Trophoblast cell (in vitro differentiated cells and primary cell): Measurements from ENCODE around the gene LCLAT1.

Source experiments
- DNase-seq, 2 donors: peaks; one replicate each; pipeline ENCODE4 v3.0.0-alpha.2; 2016
- H2AFZ ChIP-seq: 2 replicates; pipeline ENCODE4 v1.6.1; 2013; ENCODE audit warnings: low read length, moderate library complexity, mild to moderate bottlenecking; ENCODE audit not compliant: insufficient read depth, poor library complexity
- H2AK5ac ChIP-seq: 2 replicates; pipeline ENCODE4 v1.6.1; 2013; ENCODE audit warnings: mild to moderate bottlenecking, low read length
- H2BK120ac ChIP-seq: 2 replicates; pipeline ENCODE4 v1.6.1; 2013; ENCODE audit warnings: low read length, mild to moderate bottlenecking, moderate library complexity; ENCODE audit not compliant: insufficient read depth, poor library complexity
- H2BK12ac ChIP-seq: 2 replicates; pipeline ENCODE4 v1.6.1; 2013; ENCODE audit warnings: mild to moderate bottlenecking, low read length, moderate library complexity
- H2BK5ac ChIP-seq: 2 replicates; pipeline ENCODE4 v1.6.1; 2013; ENCODE audit warnings: low read length, low read depth, moderate library complexity, mild to moderate bottlenecking; ENCODE audit not compliant: poor library complexity
- H3K14ac ChIP-seq: 2 replicates; pipeline ENCODE4 v1.6.1; 2013; ENCODE audit warnings: mild to moderate bottlenecking, low read length
- H3K18ac ChIP-seq: 2 replicates; pipeline ENCODE4 v1.6.1; 2013; ENCODE audit warnings: mild to moderate bottlenecking, low read length
- H3K23ac ChIP-seq: 2 replicates; pipeline ENCODE4 v1.6.1; 2013; ENCODE audit warnings: low read length
- H3K27ac ChIP-seq: 2 replicates; pipeline ENCODE4 v1.5.1; 2013; ENCODE audit warnings: low read depth, mild to moderate bottlenecking, inconsistent platforms, low read length, moderate library complexity
- H3K27me3 ChIP-seq: 2 replicates; pipeline ENCODE4 v1.6.1; 2013; ENCODE audit warnings: inconsistent platforms, mild to moderate bottlenecking, low read length, moderate library complexity; ENCODE audit not compliant: insufficient read depth
- H3K36me3 ChIP-seq, 2 experiments: 1 replicate in 1 of 2; 2 replicates in 1 of 2; pipeline ENCODE4 v1.6.1; 2013; ENCODE audit warnings: low read length in 2 of 2, mild to moderate bottlenecking in 2 of 2, moderate library complexity in 1 of 2; ENCODE audit not compliant: insufficient read depth in 2 of 2, control insufficient read depth in 1 of 2
- H3K4ac ChIP-seq: 2 replicates; pipeline ENCODE4 v1.6.1; 2013; ENCODE audit warnings: low read depth, mild to moderate bottlenecking, low read length, moderate library complexity
- H3K4me1 ChIP-seq, 2 experiments: 1 replicate in 1 of 2; 2 replicates in 1 of 2; pipeline ENCODE4 v1.6.1; 2013; ENCODE audit warnings: low read length in 2 of 2, mild to moderate bottlenecking in 2 of 2, moderate library complexity in 1 of 2; ENCODE audit not compliant: insufficient read depth in 2 of 2, control insufficient read depth in 1 of 2
- H3K4me2 ChIP-seq: 2 replicates; pipeline ENCODE4 v1.6.1; 2013; ENCODE audit warnings: inconsistent platforms, mild to moderate bottlenecking, low read length, moderate library complexity
- H3K4me3 ChIP-seq: 2 replicates; pipeline ENCODE4 v1.5.1; 2013; ENCODE audit warnings: mild to moderate bottlenecking, low read depth, low read length, inconsistent platforms
- H3K79me1 ChIP-seq: one replicate; pipeline ENCODE4 v1.6.1; 2013; ENCODE audit warnings: low read length
- H3K79me2 ChIP-seq: 2 replicates; pipeline ENCODE4 v1.6.1; 2013; ENCODE audit warnings: low read length, mild to moderate bottlenecking; ENCODE audit not compliant: control insufficient read depth, insufficient read depth, poor library complexity
- H3K9ac ChIP-seq: 2 replicates; pipeline ENCODE4 v1.6.1; 2013; ENCODE audit warnings: mild to moderate bottlenecking, low read length
- H3K9me3 ChIP-seq: 2 replicates; pipeline ENCODE4 v1.6.1; 2013; ENCODE audit warnings: low read depth, mild to moderate bottlenecking, control low read depth, inconsistent platforms, low read length; ENCODE audit not compliant: insufficient read depth
- H4K12ac ChIP-seq: 2 replicates; pipeline ENCODE4 v1.6.1; 2013; ENCODE audit warnings: low read depth, mild to moderate bottlenecking, low read length, moderate library complexity
- H4K8ac ChIP-seq: 2 replicates; pipeline ENCODE4 v1.6.1; 2013; ENCODE audit warnings: low read depth, mild to moderate bottlenecking, low read length, moderate library complexity
- H4K91ac ChIP-seq: one replicate; pipeline ENCODE4 v1.6.1; 2013; ENCODE audit warnings: low read depth, mild to moderate bottlenecking, low read length, moderate library complexity
- WGBS: extraction: QIAGEN DNeasy Blood & Tissue Kit; methylation state at CpG from one replicate; pipeline ENCODE4 v1.1.7; 2013; ENCODE audit warnings: missing lambda C conversion rate; ENCODE audit not compliant: insufficient read length, insufficient coverage; ENCODE audit errors: extremely low coverage; 5-methylcytosine and 5-hydroxymethylcytosine counted together

LCLAT1 gene

DNA sequence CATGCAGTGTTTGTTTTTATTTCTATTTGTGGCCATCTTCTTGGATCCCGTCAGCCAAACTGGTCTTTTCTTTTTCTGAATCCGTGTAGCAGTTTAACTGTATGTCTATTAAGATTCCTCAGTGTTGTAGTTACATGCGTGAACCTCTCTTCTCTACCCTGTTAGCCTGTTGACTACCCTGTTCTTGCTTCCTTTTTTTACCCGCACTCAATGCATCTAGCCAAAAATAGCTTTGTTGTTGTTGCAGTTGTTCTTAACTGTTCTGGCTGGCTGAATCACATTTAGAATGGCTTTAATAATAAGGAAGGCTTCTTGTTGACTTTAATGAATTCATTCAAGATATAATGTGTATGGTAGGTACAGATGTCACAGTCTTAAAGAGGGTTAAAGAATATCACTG lies 137.1 kb downstream of the LCLAT1 start:
- H2BK5ac ChIP-seq, result no peak overlapping the region
- no peaks in the 10 kb centered on the region for H3K4me1 ChIP-seq
- H3K4ac ChIP-seq, result no peak overlapping the region
- H3K27ac ChIP-seq, result no peak overlapping the region
- no peak overlapping the region for H2BK12ac ChIP-seq
- no peak overlapping the region for H3K18ac ChIP-seq
- no peaks in the 10 kb centered on the region for H3K36me3 ChIP-seq
- no peak overlapping the region for H4K8ac ChIP-seq
- WGBS, result no CpG with 5 or more reads among the region's 4 CpGs
- H3K23ac ChIP-seq, result no peak overlapping the region
- no peaks in the 10 kb centered on the region for H3K9me3 ChIP-seq
- H3K9ac ChIP-seq, result no peak overlapping the region
- H2BK120ac ChIP-seq, result no peak overlapping the region
- DNase-seq, result no peak
- no peaks in the 10 kb centered on the region for H3K79me2 ChIP-seq
- H3K79me1 ChIP-seq, result no peaks in the 10 kb centered on the region
- no peak overlapping the region for H3K14ac ChIP-seq
- H4K91ac ChIP-seq, result no peak overlapping the region
- H3K27me3 ChIP-seq, result no peaks in the 10 kb centered on the region
- no peak overlapping the region for H2AFZ ChIP-seq
- H3K4me2 ChIP-seq, result no peak overlapping the region
- H2AK5ac ChIP-seq, result no peak overlapping the region
- no peak overlapping the region for H3K4me3 ChIP-seq
- no peak overlapping the region for H4K12ac ChIP-seq

DNA sequence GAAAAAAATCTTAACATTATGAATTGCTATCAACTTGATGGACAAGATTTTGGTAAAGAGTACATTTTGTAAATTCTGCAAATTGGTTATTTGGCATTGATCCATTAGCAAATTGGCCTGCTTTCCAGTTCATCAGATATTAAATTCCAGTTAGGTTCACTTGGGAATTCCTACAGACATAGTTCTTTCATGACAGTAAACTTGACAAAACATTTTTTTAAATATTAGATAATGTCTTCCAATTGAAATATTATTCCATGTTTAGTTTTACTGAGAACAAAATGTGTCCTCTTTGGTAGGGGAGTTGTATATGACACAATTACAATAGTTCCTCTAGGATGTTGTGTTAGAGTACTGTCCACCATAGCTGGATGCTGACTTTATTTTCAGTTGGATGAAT lies 141.9 kb downstream of the LCLAT1 start:
- no peaks in the 10 kb centered on the region for H3K4me1 ChIP-seq
- H2AK5ac ChIP-seq, result no peak overlapping the region
- no peak overlapping the region for H4K8ac ChIP-seq
- H3K27me3 ChIP-seq, result no peaks in the 10 kb centered on the region
- no peak overlapping the region for H3K4me3 ChIP-seq
- H4K91ac ChIP-seq, result no peak overlapping the region
- no peak for DNase-seq
- H3K4me2 ChIP-seq, result no peak overlapping the region
- H3K36me3 ChIP-seq, result no peaks in the 10 kb centered on the region
- H2BK5ac ChIP-seq, result no peak overlapping the region
- no peak overlapping the region for H3K27ac ChIP-seq
- no peaks in the 10 kb centered on the region for H3K79me1 ChIP-seq
- H3K18ac ChIP-seq, result no peak overlapping the region
- no peak overlapping the region for H2BK120ac ChIP-seq
- H3K4ac ChIP-seq, result no peak overlapping the region
- H3K79me2 ChIP-seq, result no peaks in the 10 kb centered on the region
- H3K23ac ChIP-seq, result no peak overlapping the region
- H4K12ac ChIP-seq, result no peak overlapping the region
- no peak overlapping the region for H2AFZ ChIP-seq
- no peak overlapping the region for H3K9ac ChIP-seq
- no peaks in the 10 kb centered on the region for H3K9me3 ChIP-seq
- H3K14ac ChIP-seq, result no peak overlapping the region
- no peak overlapping the region for H2BK12ac ChIP-seq

DNA sequence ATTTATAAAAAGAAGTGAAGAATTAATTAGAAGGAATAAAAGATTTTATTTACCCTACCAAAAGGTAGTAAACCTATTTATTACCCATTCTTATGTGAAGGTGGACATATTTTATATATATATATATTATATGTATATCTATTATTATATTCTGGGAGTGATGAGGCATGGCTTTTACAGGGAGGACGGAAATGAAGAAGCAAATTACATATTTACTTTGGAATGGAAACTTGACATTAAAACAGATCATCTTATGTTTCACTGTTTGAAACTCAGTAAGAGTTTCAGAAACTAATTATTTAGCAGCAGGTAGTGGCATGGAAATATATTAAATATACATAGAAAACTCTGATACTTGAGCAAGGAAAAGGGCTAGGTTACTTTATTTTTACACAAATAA lies 143.4 kb downstream of the LCLAT1 start:
- Histone ChIP-seq H3K4ac (no peak overlapping the region), H3K4me3 (no peak overlapping the region), H3K18ac (no peak overlapping the region), H3K4me2 (no peak overlapping the region), H2BK5ac (no peak overlapping the region), H3K9ac (no peak overlapping the region), H2AFZ (no peak overlapping the region), H3K9me3 (no peaks in the 10 kb centered on the region), H3K23ac (no peak overlapping the region), H3K4me1 (no peaks in the 10 kb centered on the region), H4K8ac (no peak overlapping the region), H2BK12ac (no peak overlapping the region), H4K91ac (no peak overlapping the region), H3K14ac (no peak overlapping the region), H2AK5ac (no peak overlapping the region), H3K27me3 (no peaks in the 10 kb centered on the region), H4K12ac (no peak overlapping the region), H3K27ac (no peak overlapping the region), H3K79me1 (no peaks in the 10 kb centered on the region), H3K36me3 (no peaks in the 10 kb centered on the region), H2BK120ac (no peak overlapping the region), H3K79me2 (no peaks in the 10 kb centered on the region)
- DNase-seq, result no peak
- WGBS, result no CpG with 5 or more reads among the region's 1 CpG

DNA sequence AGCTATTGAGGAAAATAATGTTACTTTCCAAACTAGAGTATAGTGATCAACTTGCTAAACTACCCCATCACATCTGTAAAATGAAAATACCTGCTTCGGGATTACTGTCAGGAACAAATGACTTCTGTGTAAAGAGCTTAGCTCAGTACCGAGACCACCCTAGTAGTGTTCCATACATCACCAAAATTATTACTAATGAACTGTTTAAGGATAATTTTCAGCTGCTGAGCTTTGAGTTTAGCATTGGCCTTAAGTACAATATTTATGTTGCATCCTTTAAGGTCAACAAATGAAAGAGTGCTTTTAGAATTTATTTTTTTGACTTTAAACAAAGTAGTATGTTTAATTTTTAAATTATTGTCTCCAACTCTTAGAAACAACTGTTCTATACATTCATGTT lies 144.1 kb downstream of the LCLAT1 start:
- no peak for DNase-seq
- H3K27me3 ChIP-seq, result no peaks in the 10 kb centered on the region
- no peak overlapping the region for H3K4me2 ChIP-seq
- no peak overlapping the region for H2AFZ ChIP-seq
- no peak overlapping the region for H2BK5ac ChIP-seq
- no peak overlapping the region for H3K27ac ChIP-seq
- no CpG with 5 or more reads among the region's 2 CpGs for WGBS
- no peaks in the 10 kb centered on the region for H3K36me3 ChIP-seq
- no peak overlapping the region for H2AK5ac ChIP-seq
- H3K18ac ChIP-seq, result no peak overlapping the region
- H3K23ac ChIP-seq, result no peak overlapping the region
- no peak overlapping the region for H4K12ac ChIP-seq
- H3K79me2 ChIP-seq, result no peaks in the 10 kb centered on the region
- no peak overlapping the region for H4K91ac ChIP-seq
- H2BK12ac ChIP-seq, result no peak overlapping the region
- H3K4me1 ChIP-seq, result no peaks in the 10 kb centered on the region
- no peak overlapping the region for H3K4me3 ChIP-seq
- H3K9ac ChIP-seq, result no peak overlapping the region
- no peaks in the 10 kb centered on the region for H3K79me1 ChIP-seq
- no peak overlapping the region for H3K4ac ChIP-seq
- no peaks in the 10 kb centered on the region for H3K9me3 ChIP-seq
- no peak overlapping the region for H2BK120ac ChIP-seq
- no peak overlapping the region for H3K14ac ChIP-seq
- H4K8ac ChIP-seq, result no peak overlapping the region

DNA sequence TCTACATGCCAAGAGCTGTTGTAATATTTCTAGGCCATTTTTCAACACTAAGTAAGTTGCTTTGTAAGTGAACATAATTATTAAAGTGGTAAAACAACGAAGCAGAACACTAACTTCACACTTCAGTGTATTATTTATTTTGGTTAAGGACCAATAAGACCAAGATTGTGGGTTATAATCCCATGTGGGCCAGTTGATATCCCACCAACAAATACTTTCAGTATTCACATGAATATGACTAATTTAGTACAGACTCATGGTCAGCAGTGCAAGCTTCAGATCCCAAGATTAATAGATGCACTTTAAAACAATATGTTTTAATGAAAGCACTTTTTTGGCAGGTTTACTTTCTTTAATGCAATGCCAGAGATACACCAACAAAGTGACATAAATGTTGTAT lies 154.3 kb downstream of the LCLAT1 start:
- no peaks in the 10 kb centered on the region for H3K79me2 ChIP-seq
- no peak overlapping the region for H2AFZ ChIP-seq
- H3K9me3 ChIP-seq, result no peaks in the 10 kb centered on the region
- H3K27ac ChIP-seq, result no peak overlapping the region
- no peak overlapping the region for H4K91ac ChIP-seq
- H3K27me3 ChIP-seq, result no peaks in the 10 kb centered on the region
- H3K4me2 ChIP-seq, result no peak overlapping the region
- no peaks in the 10 kb centered on the region for H3K79me1 ChIP-seq
- no peak overlapping the region for H3K4me3 ChIP-seq
- no peak overlapping the region for H2BK120ac ChIP-seq
- H3K4me1 ChIP-seq, result no peaks in the 10 kb centered on the region
- DNase-seq, result no peak
- no peak overlapping the region for H2BK5ac ChIP-seq
- no peak overlapping the region for H2AK5ac ChIP-seq
- no peak overlapping the region for H4K12ac ChIP-seq
- H4K8ac ChIP-seq, result no peak overlapping the region
- no peak overlapping the region for H3K14ac ChIP-seq
- no peak overlapping the region for H3K4ac ChIP-seq
- H3K36me3 ChIP-seq, result no peaks in the 10 kb centered on the region
- no peak overlapping the region for H3K18ac ChIP-seq
- WGBS, result no CpG with 5 or more reads among the region's 1 CpG
- no peak overlapping the region for H3K23ac ChIP-seq
- no peak overlapping the region for H2BK12ac ChIP-seq
- H3K9ac ChIP-seq, result no peak overlapping the region
